Measurements from ENCODE around the gene RPRM.
"Not testable (repeated sequence)": the region's sequence is repeated elsewhere in the genome, so short reads cannot be mapped to it uniquely, and the experiment has no call there.

RPRM gene

DNA sequence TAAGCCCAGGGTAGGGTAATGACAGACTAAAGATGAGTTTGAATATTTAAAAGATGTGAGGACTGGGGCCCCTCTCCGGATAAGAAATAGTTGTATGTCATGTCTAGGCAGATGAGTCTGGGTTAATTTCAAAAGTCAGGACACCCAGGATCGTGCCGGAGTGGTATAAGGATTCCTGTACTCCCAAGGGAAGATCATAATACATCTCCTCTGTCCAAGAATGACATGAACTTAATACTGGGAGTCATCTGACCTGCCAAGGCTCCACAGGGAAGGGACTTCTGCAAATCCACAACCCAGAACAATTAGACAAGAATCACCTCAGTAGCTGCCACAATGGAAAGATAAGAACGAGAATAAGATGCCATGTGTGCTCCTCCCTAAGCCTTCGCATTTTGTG lies 17.1 kb downstream of the RPRM start:
- Histone ChIP-seq H3K36me3 (ENCODE audit: control insufficient read depth in 5 of 5, insufficient read depth in 5 of 5, low read length in 5 of 5) (no peaks in the 10 kb centered on the region), H3K27ac (ENCODE audit: low read depth, low read length) (no peak overlapping the region), H3K9ac (ENCODE audit: low read length in 5 of 5) (no peak overlapping the region), H3K9me3 (ENCODE audit: control insufficient read depth in 5 of 5, low read length in 5 of 5) (no peaks in the 10 kb centered on the region), H3K4me3 (ENCODE audit: low read depth in 1 of 5, low read length in 5 of 5) (no peak overlapping the region), H3K4me1 (ENCODE audit: control insufficient read depth in 5 of 5, insufficient read depth in 5 of 5, low read length in 5 of 5) (no peaks in the 10 kb centered on the region), H3K27me3 (ENCODE audit: control insufficient read depth in 5 of 5, insufficient read depth in 4 of 5, low read length in 5 of 5) (peaks cover 0 to 7% (median 4%) of the 10 kb centered on the region in 5 donors)

DNA sequence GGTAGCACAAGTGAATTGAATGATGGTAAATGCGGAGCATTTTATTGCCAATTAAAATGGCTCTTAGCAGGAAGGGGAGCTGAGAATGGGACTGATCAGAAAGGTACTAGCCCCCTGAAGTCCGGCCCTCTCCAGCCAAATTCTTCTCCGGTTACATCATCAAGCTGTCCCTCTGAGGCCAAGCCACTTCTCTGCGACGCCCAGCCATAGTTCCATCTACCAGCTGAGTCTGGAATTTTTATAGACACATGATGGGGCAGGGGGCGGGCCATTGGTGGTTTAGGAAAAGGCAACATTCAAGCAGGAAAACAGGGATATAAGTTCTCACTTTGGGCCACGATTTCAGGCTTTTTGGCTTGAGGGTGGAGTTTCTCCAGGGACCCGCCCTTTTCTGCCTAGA lies 22.7 kb downstream of the RPRM start:
- Histone ChIP-seq H3K9ac (ENCODE audit: low read length in 5 of 5) (no peak overlapping the region), H3K36me3 (ENCODE audit: control insufficient read depth in 5 of 5, insufficient read depth in 5 of 5, low read length in 5 of 5) (no peaks in the 10 kb centered on the region), H3K4me1 (ENCODE audit: control insufficient read depth in 5 of 5, insufficient read depth in 5 of 5, low read length in 5 of 5) (no peaks in the 10 kb centered on the region), H3K9me3 (ENCODE audit: control insufficient read depth in 5 of 5, low read length in 5 of 5) (no peaks in the 10 kb centered on the region), H3K27me3 (ENCODE audit: control insufficient read depth in 5 of 5, insufficient read depth in 4 of 5, low read length in 5 of 5) (no peaks in the 10 kb centered on the region), H3K27ac (ENCODE audit: low read depth, low read length) (no peak overlapping the region), H3K4me3 (ENCODE audit: low read depth in 1 of 5, low read length in 5 of 5) (no peak overlapping the region)

DNA sequence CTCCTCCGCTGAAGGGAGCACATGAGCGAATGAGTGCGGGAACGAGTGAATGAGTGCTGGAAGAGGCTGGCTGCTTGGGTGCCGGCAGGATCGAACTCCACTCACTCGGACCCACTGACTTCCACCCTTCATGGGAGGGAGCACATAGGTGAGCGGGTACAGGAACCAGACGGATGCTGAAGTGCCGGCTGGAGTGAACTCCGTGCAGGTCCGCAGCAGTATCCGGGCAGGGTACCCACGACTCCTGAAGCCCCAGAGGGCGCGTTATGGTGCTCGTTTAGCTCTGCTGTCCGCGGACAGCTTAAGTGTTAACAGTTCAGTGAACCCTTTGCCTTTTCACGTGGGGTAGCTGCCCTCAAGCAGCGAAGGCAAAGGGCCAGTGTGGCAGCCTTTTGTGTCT lies 23.2 kb downstream of the RPRM start:
- no peaks in the 10 kb centered on the region for H3K36me3 ChIP-seq (ENCODE audit: control insufficient read depth in 5 of 5, insufficient read depth in 5 of 5, low read length in 5 of 5)
- H3K4me3 ChIP-seq (ENCODE audit: low read depth in 1 of 5, low read length in 5 of 5) = no peak overlapping the region
- H3K27me3 ChIP-seq (ENCODE audit: control insufficient read depth in 5 of 5, insufficient read depth in 4 of 5, low read length in 5 of 5) = no peaks in the 10 kb centered on the region
- H3K9me3 ChIP-seq (ENCODE audit: control insufficient read depth in 5 of 5, low read length in 5 of 5) = no peaks in the 10 kb centered on the region
- H3K4me1 ChIP-seq (ENCODE audit: control insufficient read depth in 5 of 5, insufficient read depth in 5 of 5, low read length in 5 of 5) = no peaks in the 10 kb centered on the region
- no peak overlapping the region for H3K27ac ChIP-seq (ENCODE audit: low read depth, low read length)
- H3K9ac ChIP-seq (ENCODE audit: low read length in 5 of 5) = no peak overlapping the region

DNA sequence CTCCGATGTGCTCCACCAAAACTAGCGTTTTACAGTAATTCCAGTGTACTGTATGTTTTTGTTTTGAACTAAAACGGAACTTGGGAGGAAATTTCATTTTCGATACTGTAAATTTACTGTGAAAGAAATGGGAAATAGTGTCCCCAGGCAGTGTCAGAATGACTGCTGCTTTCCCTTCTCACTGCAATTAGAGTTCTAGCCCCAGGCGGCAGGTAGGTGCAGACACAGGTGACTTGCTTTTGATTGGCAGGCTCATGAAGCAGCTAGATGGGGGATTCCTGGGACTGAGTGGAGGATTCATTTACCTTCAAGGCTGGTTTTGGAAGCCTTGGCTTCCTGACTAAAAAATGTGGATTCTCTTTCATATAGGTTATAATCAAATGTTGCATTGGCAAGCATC lies 27.0 kb downstream of the RPRM start:
- Histone ChIP-seq H3K9ac (ENCODE audit: low read length in 5 of 5) (no peak overlapping the region), H3K27ac (ENCODE audit: low read depth, low read length) (no peak overlapping the region), H3K4me3 (ENCODE audit: low read depth in 1 of 5, low read length in 5 of 5) (no peak overlapping the region), H3K36me3 (ENCODE audit: control insufficient read depth in 5 of 5, insufficient read depth in 5 of 5, low read length in 5 of 5) (no peaks in the 10 kb centered on the region), H3K27me3 (ENCODE audit: control insufficient read depth in 5 of 5, insufficient read depth in 4 of 5, low read length in 5 of 5) (no peaks in the 10 kb centered on the region), H3K9me3 (ENCODE audit: control insufficient read depth in 5 of 5, low read length in 5 of 5) (no peaks in the 10 kb centered on the region), H3K4me1 (ENCODE audit: control insufficient read depth in 5 of 5, insufficient read depth in 5 of 5, low read length in 5 of 5) (no peaks in the 10 kb centered on the region)

DNA sequence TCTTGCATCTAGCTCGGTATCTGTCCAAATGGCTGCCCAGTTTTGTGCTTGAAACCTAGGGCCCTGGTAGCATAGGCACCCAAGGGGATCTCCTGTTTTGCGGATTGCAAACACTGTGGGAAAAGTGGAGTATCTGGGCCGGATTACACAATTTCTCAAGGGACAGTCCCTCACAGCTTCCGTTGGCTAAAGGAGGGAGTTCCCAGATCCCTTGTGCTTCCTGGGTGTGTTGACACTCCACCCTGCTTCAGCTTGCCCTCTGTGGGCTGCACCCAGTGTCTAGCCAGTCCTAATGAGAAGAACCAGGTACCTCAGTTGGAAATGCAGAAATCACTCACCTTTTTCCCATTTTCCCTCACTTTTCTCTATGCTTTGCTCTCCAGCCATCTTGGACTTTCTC lies 35.5 kb downstream of the RPRM start:
- H3K27ac ChIP-seq (ENCODE audit: low read depth, low read length) = no peak overlapping the region
- no peaks in the 10 kb centered on the region for H3K4me1 ChIP-seq (ENCODE audit: control insufficient read depth in 5 of 5, insufficient read depth in 5 of 5, low read length in 5 of 5)
- peaks cover 0 to 12% (median 8%) of the 10 kb centered on the region in 5 donors for H3K9me3 ChIP-seq (ENCODE audit: control insufficient read depth in 5 of 5, low read length in 5 of 5)
- no peaks in the 10 kb centered on the region for H3K36me3 ChIP-seq (ENCODE audit: control insufficient read depth in 5 of 5, insufficient read depth in 5 of 5, low read length in 5 of 5)
- no peaks in the 10 kb centered on the region for H3K27me3 ChIP-seq (ENCODE audit: control insufficient read depth in 5 of 5, insufficient read depth in 4 of 5, low read length in 5 of 5)
- no peak overlapping the region for H3K4me3 ChIP-seq (ENCODE audit: low read depth in 1 of 5, low read length in 5 of 5)
- H3K9ac ChIP-seq (ENCODE audit: low read length in 5 of 5) = no peak overlapping the region

DNA sequence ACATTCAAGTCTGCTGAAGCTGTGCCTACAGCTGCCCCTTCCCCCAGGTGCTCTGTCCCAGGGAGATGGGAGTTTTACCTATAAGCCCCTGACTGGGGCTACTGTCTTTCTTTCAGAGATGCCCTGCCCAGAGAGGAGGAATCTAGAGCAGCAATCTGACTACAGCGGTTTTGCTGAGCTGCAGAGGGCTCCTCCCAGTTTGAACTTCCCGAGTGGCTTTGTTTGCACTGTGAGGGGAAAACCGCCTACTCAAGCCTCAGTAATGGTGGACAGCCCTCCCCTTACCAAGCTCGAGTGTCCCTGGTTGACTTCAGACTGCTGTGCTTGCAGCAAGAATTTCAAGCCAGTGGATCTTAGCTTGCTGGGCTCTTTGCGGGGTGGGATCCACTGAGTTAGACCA lies 35.9 kb downstream of the RPRM start:
- not testable (repeated sequence) for H3K9ac ChIP-seq (ENCODE audit: low read length in 5 of 5); H3K36me3 ChIP-seq (ENCODE audit: control insufficient read depth in 5 of 5, insufficient read depth in 5 of 5, low read length in 5 of 5); H3K4me3 ChIP-seq (ENCODE audit: low read depth in 1 of 5, low read length in 5 of 5); H3K4me1 ChIP-seq (ENCODE audit: control insufficient read depth in 5 of 5, insufficient read depth in 5 of 5, low read length in 5 of 5); H3K27me3 ChIP-seq (ENCODE audit: control insufficient read depth in 5 of 5, insufficient read depth in 4 of 5, low read length in 5 of 5); H3K27ac ChIP-seq (ENCODE audit: low read depth, low read length)
- peaks cover 0 to 12% (median 8%) of the 10 kb centered on the region in 5 donors for H3K9me3 ChIP-seq (ENCODE audit: control insufficient read depth in 5 of 5, low read length in 5 of 5)

DNA sequence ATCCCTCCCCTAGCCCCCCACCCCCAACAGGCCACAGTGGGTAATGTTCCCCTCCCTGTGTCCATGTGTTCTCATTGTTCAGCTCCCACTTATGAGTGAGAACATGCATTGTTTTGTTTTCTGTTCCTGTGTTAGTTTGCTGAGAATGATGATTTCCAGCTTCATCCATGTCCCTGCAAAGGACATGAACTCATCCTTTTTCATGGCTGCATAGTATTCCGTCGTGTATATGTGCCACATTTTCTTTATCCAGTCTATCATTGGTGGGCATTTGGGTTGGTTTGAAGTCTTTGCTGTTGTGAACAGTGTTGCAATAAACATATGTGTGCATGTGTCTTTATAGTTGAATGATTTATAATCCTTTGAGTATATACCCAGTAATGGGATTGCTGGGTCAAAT lies 38.5 kb downstream of the RPRM start:
- H3K27ac ChIP-seq (ENCODE audit: low read depth, low read length); H3K36me3 ChIP-seq (ENCODE audit: control insufficient read depth in 5 of 5, insufficient read depth in 5 of 5, low read length in 5 of 5); H3K27me3 ChIP-seq (ENCODE audit: control insufficient read depth in 5 of 5, insufficient read depth in 4 of 5, low read length in 5 of 5); H3K4me1 ChIP-seq (ENCODE audit: control insufficient read depth in 5 of 5, insufficient read depth in 5 of 5, low read length in 5 of 5); H3K4me3 ChIP-seq (ENCODE audit: low read depth in 1 of 5, low read length in 5 of 5); H3K9ac ChIP-seq (ENCODE audit: low read length in 5 of 5): not testable (repeated sequence)
- H3K9me3 ChIP-seq (ENCODE audit: control insufficient read depth in 5 of 5, low read length in 5 of 5) = peaks cover 0 to 12% (median 8%) of the 10 kb centered on the region in 5 donors

DNA sequence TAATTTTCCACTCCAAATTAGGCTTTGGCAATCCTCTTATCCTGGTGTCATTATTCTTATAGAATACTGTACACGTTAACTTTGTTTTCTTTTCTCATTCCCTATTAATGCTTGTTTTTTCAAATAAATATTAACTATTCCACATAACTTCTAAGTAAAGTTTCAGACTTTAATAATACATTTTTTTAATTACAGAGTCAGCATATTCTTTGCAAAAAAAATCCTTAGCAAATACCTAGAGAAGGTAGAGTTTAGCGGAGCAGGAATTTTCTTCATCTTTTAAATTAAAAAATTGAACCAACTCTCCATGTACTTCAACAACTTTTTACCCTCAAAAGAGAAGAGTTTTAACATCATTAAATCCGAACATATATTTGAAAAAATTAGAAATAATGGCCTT lies 45.2 kb downstream of the RPRM start:
- no peak overlapping the region for H3K27ac ChIP-seq (ENCODE audit: low read depth, low read length)
- H3K4me3 ChIP-seq (ENCODE audit: low read depth in 1 of 5, low read length in 5 of 5) = no peak overlapping the region
- no peaks in the 10 kb centered on the region for H3K4me1 ChIP-seq (ENCODE audit: control insufficient read depth in 5 of 5, insufficient read depth in 5 of 5, low read length in 5 of 5)
- H3K27me3 ChIP-seq (ENCODE audit: control insufficient read depth in 5 of 5, insufficient read depth in 4 of 5, low read length in 5 of 5) = no peaks in the 10 kb centered on the region
- no peak overlapping the region for H3K9ac ChIP-seq (ENCODE audit: low read length in 5 of 5)
- no peaks in the 10 kb centered on the region for H3K36me3 ChIP-seq (ENCODE audit: control insufficient read depth in 5 of 5, insufficient read depth in 5 of 5, low read length in 5 of 5)
- no peaks in the 10 kb centered on the region for H3K9me3 ChIP-seq (ENCODE audit: control insufficient read depth in 5 of 5, low read length in 5 of 5)

DNA sequence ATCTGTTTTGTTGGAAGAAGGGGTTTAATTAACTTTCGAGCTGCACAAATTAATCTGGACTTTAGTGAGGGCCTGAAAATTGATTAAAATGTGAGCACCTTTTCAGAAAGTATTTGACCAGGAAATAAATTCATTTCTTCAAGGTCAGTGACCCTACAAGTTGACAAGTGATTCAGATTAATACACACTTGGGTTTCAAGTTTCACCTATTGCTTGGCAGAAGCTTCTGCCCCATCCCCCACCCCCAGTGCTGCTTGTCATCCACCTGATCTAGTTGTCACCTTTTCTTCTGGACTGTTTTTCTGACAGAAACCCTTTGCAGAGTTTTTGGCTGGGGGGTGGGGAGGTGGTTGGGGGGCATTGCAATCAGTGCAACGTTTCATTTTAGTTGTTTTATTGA lies 46.2 kb downstream of the RPRM start:
- H3K9ac ChIP-seq (ENCODE audit: low read length in 5 of 5) = no peak overlapping the region
- H3K36me3 ChIP-seq (ENCODE audit: control insufficient read depth in 5 of 5, insufficient read depth in 5 of 5, low read length in 5 of 5) = no peaks in the 10 kb centered on the region
- H3K4me3 ChIP-seq (ENCODE audit: low read depth in 1 of 5, low read length in 5 of 5) = no peak overlapping the region
- no peaks in the 10 kb centered on the region for H3K27me3 ChIP-seq (ENCODE audit: control insufficient read depth in 5 of 5, insufficient read depth in 4 of 5, low read length in 5 of 5)
- no peaks in the 10 kb centered on the region for H3K9me3 ChIP-seq (ENCODE audit: control insufficient read depth in 5 of 5, low read length in 5 of 5)
- no peak overlapping the region for H3K27ac ChIP-seq (ENCODE audit: low read depth, low read length)
- no peaks in the 10 kb centered on the region for H3K4me1 ChIP-seq (ENCODE audit: control insufficient read depth in 5 of 5, insufficient read depth in 5 of 5, low read length in 5 of 5)

DNA sequence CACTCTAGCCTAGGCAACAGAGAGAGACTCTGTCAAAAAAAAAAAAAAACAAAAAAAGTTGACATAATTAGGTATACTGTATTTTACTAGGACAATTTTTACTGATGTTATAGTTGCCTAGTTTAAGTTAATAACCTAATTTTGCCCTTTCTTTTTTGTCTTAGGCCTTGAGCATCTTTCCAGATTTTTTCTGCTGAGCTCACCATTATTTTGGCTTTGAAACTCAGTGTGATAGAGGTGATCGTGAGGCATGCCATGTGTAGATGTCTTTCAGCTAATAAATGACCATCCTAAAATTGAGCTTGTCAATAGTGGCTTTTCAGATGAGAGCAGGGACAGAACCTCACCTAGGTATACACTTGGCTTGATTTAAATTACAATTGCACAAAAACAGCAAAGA lies 47.4 kb downstream of the RPRM start:
- Histone ChIP-seq H3K9me3 (ENCODE audit: control insufficient read depth in 5 of 5, low read length in 5 of 5) (no peaks in the 10 kb centered on the region), H3K27me3 (ENCODE audit: control insufficient read depth in 5 of 5, insufficient read depth in 4 of 5, low read length in 5 of 5) (no peaks in the 10 kb centered on the region), H3K9ac (ENCODE audit: low read length in 5 of 5) (no peak overlapping the region), H3K36me3 (ENCODE audit: control insufficient read depth in 5 of 5, insufficient read depth in 5 of 5, low read length in 5 of 5) (no peaks in the 10 kb centered on the region), H3K4me3 (ENCODE audit: low read depth in 1 of 5, low read length in 5 of 5) (no peak overlapping the region), H3K27ac (ENCODE audit: low read depth, low read length) (no peak overlapping the region), H3K4me1 (ENCODE audit: control insufficient read depth in 5 of 5, insufficient read depth in 5 of 5, low read length in 5 of 5) (no peaks in the 10 kb centered on the region)
